Lung (tissue), 12 donors: Measurements from ENCODE around the gene CDKAL1. TPM values are rescaled to one million over a fixed set of nuclear protein-coding genes. Genes with fewer than 3 reads are reported as not detected.

ENCODE experiments used
- ATAC-seq: fragments of 200-7000 bp; cut with Tn5 transposase; one replicate; pipeline ENCODE4 v1.9.1; 2020; ENCODE audit warnings: moderate number of reproducible peaks; ENCODE audit not compliant: insufficient read depth, low FRiP score
- DNase-seq, 3 donors: peaks; one replicate each; pipeline ENCODE4 v3.0.0-alpha.2; 2013 to 2017
- H3K27ac ChIP-seq, 2 donors: one replicate each; pipeline ENCODE4 v1.5.1; 2013; ENCODE audit warnings: mild to moderate bottlenecking in 2 of 2, moderate library complexity in 2 of 2, control low read depth in 1 of 2, inconsistent platforms in 1 of 2, low read depth in 1 of 2, low read length in 1 of 2
- H3K27me3 ChIP-seq, 3 donors: one replicate each; pipeline ENCODE4 v1.5.1; 2013; ENCODE audit warnings: low read length in 2 of 3; ENCODE audit not compliant: control insufficient read depth in 3 of 3, insufficient read depth in 3 of 3
- H3K36me3 ChIP-seq, 4 donors: one replicate each; pipeline ENCODE4 v1.5.1; 2013; ENCODE audit warnings: low read length in 4 of 4, mild to moderate bottlenecking in 1 of 4, moderate library complexity in 1 of 4; ENCODE audit not compliant: control insufficient read depth in 4 of 4, insufficient read depth in 4 of 4
- H3K4me1 ChIP-seq, 5 donors: one replicate each; pipeline ENCODE4 v1.5.1; 2013; ENCODE audit warnings: low read length in 5 of 5, mild to moderate bottlenecking in 2 of 5, moderate library complexity in 1 of 5; ENCODE audit not compliant: control insufficient read depth in 5 of 5, insufficient read depth in 5 of 5
- H3K4me3 ChIP-seq: one replicate; pipeline ENCODE4 v1.5.1; 2013; ENCODE audit warnings: mild to moderate bottlenecking, control low read depth, moderate library complexity
- H3K9ac ChIP-seq, 2 donors: one replicate each; pipeline ENCODE4 v1.5.1; 2013; ENCODE audit warnings: low read length in 2 of 2, control low read depth in 1 of 2; ENCODE audit not compliant: insufficient read depth in 1 of 2
- H3K9me3 ChIP-seq, 4 donors: one replicate each; pipeline ENCODE4 v1.5.1; 2013; ENCODE audit warnings: low read length in 3 of 4, mild to moderate bottlenecking in 1 of 4, moderate library complexity in 1 of 4; ENCODE audit not compliant: control insufficient read depth in 4 of 4, insufficient read depth in 3 of 4
- WGBS, 2 donors: extraction: QIAGEN DNeasy Blood & Tissue Kit; methylation state at CpG; one replicate each; pipeline ENCODE4 v1.1.7; 2013; 5-methylcytosine and 5-hydroxymethylcytosine counted together
- polyA plus RNA-seq, 2 donors: library from polyadenylated mRNA; stranded (reverse); fragments of 200-250 nt; gene quantifications; one replicate each; pipeline ENCODE4 v1.2.1, GENCODE V29; 2013
- total RNA-seq, 2 donors: library from RNA; depleted of rRNA in 1 of 2; stranded (reverse); fragments of >200 nt in 1 of 2; gene quantifications; one replicate each; pipeline ENCODE4 v1.2.1, GENCODE V29; 2014 to 2021
- TF ChIP-seq, protein P1 (sequence below): IDR thresholded peaks from 2 replicates; pipeline ENCODE4 v1.5.1; 2012; ENCODE audit warnings: mild to moderate bottlenecking; ENCODE audit errors: control extremely low read depth, extremely low read depth
- donor health status: control.
- donor health status: control.
- donor health status: Bipolar disorder and iron deficiency.
- donor health status: healthy.
- donor health status: DM: yes; HTN: yes; CAD: no.

Gene CDKAL1
- total and polyA plus RNA-seq, 4 donors = 4.0 to 39.0 (median 10.0) TPM

- Histone ChIP-seq H3K27me3 (no peaks in the 10 kb centered on the region), H3K4me1 (peaks cover 3 to 14% (median 4%) of the 10 kb centered on the region in 5 donors), H3K27ac (no peak overlapping the region), H3K4me3 (no peak overlapping the region), H3K36me3 (peaks cover 0 to 9% (median 2%) of the 10 kb centered on the region in 4 donors), H3K9me3 (no peaks in the 10 kb centered on the region), H3K9ac (no peak overlapping the region)
- WGBS, 2 donors = 80 to 82% methylated on average over 5 of the region's 5 CpGs
- ATAC-seq (no peak), DNase-seq (peak in 2 of 3 donors; percentile 35 to 42)
- TF ChIP-seq, protein P1, sequence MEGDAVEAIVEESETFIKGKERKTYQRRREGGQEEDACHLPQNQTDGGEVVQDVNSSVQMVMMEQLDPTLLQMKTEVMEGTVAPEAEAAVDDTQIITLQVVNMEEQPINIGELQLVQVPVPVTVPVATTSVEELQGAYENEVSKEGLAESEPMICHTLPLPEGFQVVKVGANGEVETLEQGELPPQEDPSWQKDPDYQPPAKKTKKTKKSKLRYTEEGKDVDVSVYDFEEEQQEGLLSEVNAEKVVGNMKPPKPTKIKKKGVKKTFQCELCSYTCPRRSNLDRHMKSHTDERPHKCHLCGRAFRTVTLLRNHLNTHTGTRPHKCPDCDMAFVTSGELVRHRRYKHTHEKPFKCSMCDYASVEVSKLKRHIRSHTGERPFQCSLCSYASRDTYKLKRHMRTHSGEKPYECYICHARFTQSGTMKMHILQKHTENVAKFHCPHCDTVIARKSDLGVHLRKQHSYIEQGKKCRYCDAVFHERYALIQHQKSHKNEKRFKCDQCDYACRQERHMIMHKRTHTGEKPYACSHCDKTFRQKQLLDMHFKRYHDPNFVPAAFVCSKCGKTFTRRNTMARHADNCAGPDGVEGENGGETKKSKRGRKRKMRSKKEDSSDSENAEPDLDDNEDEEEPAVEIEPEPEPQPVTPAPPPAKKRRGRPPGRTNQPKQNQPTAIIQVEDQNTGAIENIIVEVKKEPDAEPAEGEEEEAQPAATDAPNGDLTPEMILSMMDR = no peak
Measured at GRCh38 chr6:20952699-20953474, 418.6 kb downstream of the CDKAL1 start.

DNA sequence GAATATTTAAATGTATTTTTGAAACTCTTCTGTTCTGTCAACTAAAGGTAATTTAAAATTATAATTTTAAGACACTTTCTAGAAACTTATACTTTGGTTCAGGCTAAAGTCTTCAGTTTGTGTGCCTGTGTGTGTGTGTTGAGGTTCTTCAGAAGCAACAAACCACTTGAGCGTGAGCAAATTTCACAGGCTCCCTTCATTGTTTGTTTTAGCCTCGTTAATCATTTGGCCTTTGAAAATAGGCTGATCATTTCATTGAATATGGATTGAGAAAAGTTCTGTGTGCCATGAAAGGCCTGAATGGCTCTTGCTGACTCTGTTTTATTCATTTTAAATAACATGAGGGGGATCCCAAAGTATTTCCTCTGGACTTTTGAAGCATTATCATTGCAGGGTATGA, 420.1 kb downstream of the CDKAL1 start:
- 72 to 76% methylated on average over 2 of the region's 2 CpGs for WGBS, 2 donors
- Histone ChIP-seq H3K4me3 (no peak overlapping the region), H3K9ac (no peak overlapping the region), H3K27me3 (no peaks in the 10 kb centered on the region), H3K27ac (no peak overlapping the region), H3K4me1 (peaks cover under 1 to 14% (median 4%) of the 10 kb centered on the region in 5 donors), H3K36me3 (peaks cover 0 to 9% (median 2%) of the 10 kb centered on the region in 4 donors), H3K9me3 (no peaks in the 10 kb centered on the region)
- ATAC-seq = no peak
- TF ChIP-seq, protein P1 = no peak
- DNase-seq = no peak

- no peaks in the 10 kb centered on the region for H3K9me3 ChIP-seq
- no peaks in the 10 kb centered on the region for H3K27me3 ChIP-seq
- DNase-seq (peak in 1 of 3 donors; percentile 38), ATAC-seq (no peak)
- H3K9ac ChIP-seq = no peak overlapping the region
- H3K36me3 ChIP-seq = peaks cover 0 to 9% (median 2%) of the 10 kb centered on the region in 4 donors
- 89 to 92% methylated on average over 2 of the region's 2 CpGs for WGBS, 2 donors
- peaks cover 0 to 14% (median 4%) of the 10 kb centered on the region in 5 donors for H3K4me1 ChIP-seq
- no peak overlapping the region for H3K27ac ChIP-seq
- TF ChIP-seq, protein P1 = no peak
- H3K4me3 ChIP-seq = no peak overlapping the region
Measured at GRCh38 chr6:20955131-20955530, 420.9 kb downstream of the CDKAL1 start.
